ENCODE measurements around the gene POLA1.

Gene POLA1

DNA sequence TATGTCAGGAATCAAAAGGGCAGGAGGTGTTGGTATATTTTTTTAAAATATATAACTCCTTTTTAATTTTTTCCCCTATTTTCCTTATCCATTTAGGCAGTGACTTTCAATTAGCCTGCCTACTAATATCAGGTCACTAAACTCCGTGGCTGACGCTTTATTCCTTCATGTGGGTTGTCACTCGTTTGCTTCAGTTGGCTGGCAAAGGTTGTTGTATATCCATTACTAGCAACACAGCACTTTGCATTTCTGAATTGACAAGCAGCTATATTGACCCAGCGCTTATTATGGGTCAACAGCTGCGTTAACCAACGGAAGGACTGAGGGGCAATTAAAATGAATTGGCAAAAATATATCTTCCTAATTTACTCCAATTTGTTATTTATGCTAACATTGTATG is 234.4 kb downstream of the POLA1 start:
- ATAC-seq (ENCODE audit: low read depth): no peak
- no peak overlapping the region for H3K27ac ChIP-seq (ENCODE audit: poor library complexity, severe bottlenecking)
- no peaks in the 10 kb centered on the region for H3K4me1 ChIP-seq (ENCODE audit: insufficient read depth, poor library complexity, severe bottlenecking)
- TF ChIP-seq, protein P1, sequence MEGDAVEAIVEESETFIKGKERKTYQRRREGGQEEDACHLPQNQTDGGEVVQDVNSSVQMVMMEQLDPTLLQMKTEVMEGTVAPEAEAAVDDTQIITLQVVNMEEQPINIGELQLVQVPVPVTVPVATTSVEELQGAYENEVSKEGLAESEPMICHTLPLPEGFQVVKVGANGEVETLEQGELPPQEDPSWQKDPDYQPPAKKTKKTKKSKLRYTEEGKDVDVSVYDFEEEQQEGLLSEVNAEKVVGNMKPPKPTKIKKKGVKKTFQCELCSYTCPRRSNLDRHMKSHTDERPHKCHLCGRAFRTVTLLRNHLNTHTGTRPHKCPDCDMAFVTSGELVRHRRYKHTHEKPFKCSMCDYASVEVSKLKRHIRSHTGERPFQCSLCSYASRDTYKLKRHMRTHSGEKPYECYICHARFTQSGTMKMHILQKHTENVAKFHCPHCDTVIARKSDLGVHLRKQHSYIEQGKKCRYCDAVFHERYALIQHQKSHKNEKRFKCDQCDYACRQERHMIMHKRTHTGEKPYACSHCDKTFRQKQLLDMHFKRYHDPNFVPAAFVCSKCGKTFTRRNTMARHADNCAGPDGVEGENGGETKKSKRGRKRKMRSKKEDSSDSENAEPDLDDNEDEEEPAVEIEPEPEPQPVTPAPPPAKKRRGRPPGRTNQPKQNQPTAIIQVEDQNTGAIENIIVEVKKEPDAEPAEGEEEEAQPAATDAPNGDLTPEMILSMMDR (IDR thresholded peaks at IDR 0.05; ENCODE audit: poor library complexity, severe bottlenecking): no peak
- no peak overlapping the region for H3K4me3 ChIP-seq (ENCODE audit: severe bottlenecking)
- H3K9me3 ChIP-seq (ENCODE audit: severe bottlenecking): no peaks in the 10 kb centered on the region
- no peak for DNase-seq (ENCODE audit: low spot score)
- no peaks in the 10 kb centered on the region for H3K27me3 ChIP-seq (ENCODE audit: insufficient read depth, poor library complexity, severe bottlenecking)
- H3K36me3 ChIP-seq (ENCODE audit: low read depth): no peaks in the 10 kb centered on the region

GRCh38 chrX:24934279-24934678 is 240.6 kb downstream of the POLA1 start:
- Histone ChIP-seq H3K36me3 (ENCODE audit: low read depth) (no peaks in the 10 kb centered on the region), H3K27me3 (ENCODE audit: insufficient read depth, poor library complexity, severe bottlenecking) (no peaks in the 10 kb centered on the region), H3K4me3 (ENCODE audit: severe bottlenecking) (no peak overlapping the region), H3K9me3 (ENCODE audit: severe bottlenecking) (no peaks in the 10 kb centered on the region), H3K27ac (ENCODE audit: poor library complexity, severe bottlenecking) (no peak overlapping the region), H3K4me1 (ENCODE audit: insufficient read depth, poor library complexity, severe bottlenecking) (no peaks in the 10 kb centered on the region)
- TF ChIP-seq, protein P1 (IDR thresholded peaks at IDR 0.05; ENCODE audit: poor library complexity, severe bottlenecking): no peak
- no peak for ATAC-seq (ENCODE audit: low read depth)
- DNase-seq (ENCODE audit: low spot score): no peak

- DNase-seq (ENCODE audit: low spot score) (no peak), ATAC-seq (ENCODE audit: low read depth) (no peak)
- H3K27ac ChIP-seq (ENCODE audit: poor library complexity, severe bottlenecking): no peak overlapping the region
- no peaks in the 10 kb centered on the region for H3K4me1 ChIP-seq (ENCODE audit: insufficient read depth, poor library complexity, severe bottlenecking)
- TF ChIP-seq, protein P1 (IDR thresholded peaks at IDR 0.05; ENCODE audit: poor library complexity, severe bottlenecking): no peak
- H3K27me3 ChIP-seq (ENCODE audit: insufficient read depth, poor library complexity, severe bottlenecking): no peaks in the 10 kb centered on the region
- H3K4me3 ChIP-seq (ENCODE audit: severe bottlenecking): no peak overlapping the region
- no peaks in the 10 kb centered on the region for H3K36me3 ChIP-seq (ENCODE audit: low read depth)
- no peaks in the 10 kb centered on the region for H3K9me3 ChIP-seq (ENCODE audit: severe bottlenecking)
Observed at GRCh38 chrX:24945009-24945408, 251.3 kb downstream of the POLA1 start.

GRCh38 chrX:24946369-24946768 is 252.7 kb downstream of the POLA1 start:
- Histone ChIP-seq H3K4me3 (ENCODE audit: severe bottlenecking) (no peak overlapping the region), H3K36me3 (ENCODE audit: low read depth) (no peaks in the 10 kb centered on the region), H3K9me3 (ENCODE audit: severe bottlenecking) (no peaks in the 10 kb centered on the region), H3K4me1 (ENCODE audit: insufficient read depth, poor library complexity, severe bottlenecking) (no peaks in the 10 kb centered on the region), H3K27me3 (ENCODE audit: insufficient read depth, poor library complexity, severe bottlenecking) (no peaks in the 10 kb centered on the region), H3K27ac (ENCODE audit: poor library complexity, severe bottlenecking) (no peak overlapping the region)
- DNase-seq (ENCODE audit: low spot score): no peak
- no peak for ATAC-seq (ENCODE audit: low read depth)
- TF ChIP-seq, protein P1 (IDR thresholded peaks at IDR 0.05; ENCODE audit: poor library complexity, severe bottlenecking): no peak

DNA sequence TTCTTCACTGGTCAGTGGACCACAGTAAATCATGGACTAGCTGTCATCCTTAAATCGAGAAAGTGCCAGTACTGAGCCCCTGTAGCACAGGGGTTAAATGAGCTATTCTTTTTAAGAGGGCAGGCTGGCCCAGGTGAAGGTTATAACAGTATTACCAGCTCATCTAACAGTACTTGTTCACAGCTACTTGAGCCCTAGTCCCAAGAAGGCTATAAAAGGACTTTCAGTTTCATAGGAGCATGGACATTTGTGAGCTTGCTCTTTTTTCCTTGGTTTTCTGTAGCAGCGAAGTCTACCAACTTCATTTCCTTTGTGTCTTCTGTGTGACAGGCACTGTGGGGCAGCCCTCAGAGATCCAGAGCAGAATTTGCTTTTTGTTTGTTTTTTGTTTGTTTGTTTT is 261.0 kb downstream of the POLA1 start:
- no peaks in the 10 kb centered on the region for H3K27me3 ChIP-seq (ENCODE audit: insufficient read depth, poor library complexity, severe bottlenecking)
- no peak overlapping the region for H3K27ac ChIP-seq (ENCODE audit: poor library complexity, severe bottlenecking)
- H3K4me1 ChIP-seq (ENCODE audit: insufficient read depth, poor library complexity, severe bottlenecking): no peaks in the 10 kb centered on the region
- TF ChIP-seq, protein P1 (IDR thresholded peaks at IDR 0.05; ENCODE audit: poor library complexity, severe bottlenecking): no peak
- H3K36me3 ChIP-seq (ENCODE audit: low read depth): no peaks in the 10 kb centered on the region
- no peak overlapping the region for H3K4me3 ChIP-seq (ENCODE audit: severe bottlenecking)
- DNase-seq (ENCODE audit: low spot score) (no peak), ATAC-seq (ENCODE audit: low read depth) (no peak)
- H3K9me3 ChIP-seq (ENCODE audit: severe bottlenecking): no peaks in the 10 kb centered on the region
